ENCODE results near the gene CRYL1.
A peak's percentile ranks its signal among the peaks of the same experiment; 100 is the strongest.

The CRYL1 gene

DNA sequence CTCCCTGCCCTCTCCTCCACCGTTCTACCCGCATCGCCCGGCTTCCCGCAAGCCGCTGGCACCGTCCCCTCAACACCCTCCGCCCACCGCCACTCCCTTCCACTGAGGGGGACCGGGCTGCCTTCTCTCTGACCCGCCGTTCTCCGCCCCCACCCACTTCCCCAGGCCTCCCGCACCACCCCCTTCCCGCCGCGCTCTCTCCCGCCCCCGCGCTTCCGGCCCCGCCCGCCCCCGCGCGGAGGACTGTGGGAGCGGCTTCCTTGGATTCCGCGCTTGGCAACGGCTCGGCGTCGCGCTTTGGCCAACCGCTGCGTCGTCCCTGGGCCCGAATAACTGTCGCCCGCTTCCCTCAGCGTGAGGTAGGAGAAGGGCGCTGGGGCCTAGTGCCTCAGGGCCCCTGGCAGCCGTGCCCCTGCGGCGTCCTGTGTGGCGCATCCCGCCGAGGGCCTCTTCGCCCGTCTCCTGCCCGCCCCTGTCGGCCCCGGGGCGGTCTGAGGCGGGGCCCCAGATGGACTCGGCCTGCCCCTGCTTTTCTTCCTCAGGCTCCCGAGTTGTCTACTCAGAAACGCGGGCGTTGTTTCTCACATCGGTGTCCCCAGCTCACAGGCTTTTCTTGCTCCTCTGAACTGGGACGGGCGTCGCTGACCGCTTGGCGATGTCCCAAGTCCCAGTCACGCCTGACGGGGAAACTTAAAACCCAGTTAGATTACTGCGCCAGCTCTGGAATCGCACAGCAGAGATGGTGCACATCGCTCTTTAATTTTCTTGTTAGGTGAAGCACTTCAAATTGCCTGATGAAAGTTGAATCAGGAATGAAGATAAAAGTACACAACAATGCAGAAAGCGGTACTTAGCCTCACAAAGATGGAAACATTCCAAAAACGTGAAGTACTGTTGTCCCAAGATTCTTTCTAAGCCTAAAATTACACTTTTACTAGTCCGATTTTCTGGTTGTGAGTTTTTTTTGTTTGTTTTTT is 41.5 kb upstream of the CRYL1 start, which contains the start of gene IFT88:
IFT88 (plus strand) TSS at position 260 of the 977 bp plus-strand sequence. CDS start 7,229 bp downstream, outside the sequence.
- H3K4me3 ChIP-seq (ENCODE audit: low read length), result peak within 1 kb of the TSS; percentile 78
- DNase-seq (ENCODE audit: low read depth), result peak; percentile 83
- TF ChIP-seq CTCF (conservative IDR thresholded peaks at IDR 0.05; ENCODE audit: low read length), result no peak

GRCh38 chr13:20566468-20566897 is 40.8 kb upstream of the CRYL1 start:
- DNase-seq (ENCODE audit: low read depth), result peak; percentile 63
- TF ChIP-seq CTCF (conservative IDR thresholded peaks at IDR 0.05; ENCODE audit: low read length), result no peak

GRCh38 chr13:20565115-20565736 is 39.6 kb upstream of the CRYL1 start:
- DNase-seq (ENCODE audit: low read depth), result no peak
- H3K4me3 ChIP-seq (ENCODE audit: low read length), result no peak overlapping the region
- TF ChIP-seq CTCF (conservative IDR thresholded peaks at IDR 0.05; ENCODE audit: low read length), result no peak

More at GRCh38 chr13:20566468-20566897, 40.8 kb upstream of the CRYL1 start:
- H3K4me3 ChIP-seq (ENCODE audit: low read length), result peak overlapping the region; percentile 78

- no peak for DNase-seq (ENCODE audit: low read depth)
- H3K4me3 ChIP-seq (ENCODE audit: low read length), result no peak overlapping the region
- TF ChIP-seq CTCF (conservative IDR thresholded peaks at IDR 0.05; ENCODE audit: low read length), result no peak
These were observed 36.1 kb upstream of the CRYL1 start for GRCh38 chr13:20561741-20562140.

DNA sequence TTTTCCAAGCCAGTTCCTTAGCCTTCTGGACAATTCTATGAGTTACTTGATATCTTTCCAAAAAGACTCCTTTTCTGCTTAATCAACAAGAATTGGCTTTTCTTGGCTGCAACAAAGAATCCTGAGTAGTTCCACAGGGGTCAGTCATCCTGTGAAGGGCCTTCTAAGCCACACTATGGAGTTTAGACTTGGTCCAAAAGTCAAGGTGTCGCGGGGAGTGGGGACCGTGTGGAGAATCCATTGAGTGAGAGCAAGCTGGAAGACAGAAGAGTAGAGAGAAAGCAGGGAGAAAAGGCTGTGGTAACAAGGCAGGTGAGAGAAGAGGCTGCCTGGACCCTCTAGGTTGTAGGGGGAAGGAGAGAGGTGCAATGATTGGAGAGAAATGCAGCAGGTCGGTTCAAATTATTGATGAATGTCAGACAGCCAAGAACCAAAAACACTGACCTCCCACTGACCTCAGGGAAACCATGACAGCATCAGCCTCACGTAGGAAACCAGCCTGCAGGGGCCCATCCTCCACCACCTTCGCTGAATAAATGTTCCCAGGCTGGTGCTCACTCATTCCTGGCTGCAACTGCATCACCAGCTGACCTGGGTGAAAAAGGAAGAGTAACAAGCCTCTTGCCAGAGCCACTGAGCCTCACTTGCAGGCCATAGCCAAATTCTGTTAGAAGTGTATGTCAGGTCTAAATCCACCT is 34.2 kb upstream of the CRYL1 start:
- DNase-seq (ENCODE audit: low read depth), result no peak
- no peak overlapping the region for H3K4me3 ChIP-seq (ENCODE audit: low read length)
- no peak for TF ChIP-seq CTCF (conservative IDR thresholded peaks at IDR 0.05; ENCODE audit: low read length)

- H3K4me3 ChIP-seq (ENCODE audit: low read length), result no peak overlapping the region
- TF ChIP-seq CTCF (conservative IDR thresholded peaks at IDR 0.05; ENCODE audit: low read length), result no peak
- DNase-seq (ENCODE audit: low read depth), result no peak
These were observed 33.3 kb upstream of the CRYL1 start for GRCh38 chr13:20558982-20559381.
